ENCODE data around the gene FOXF2.

The FOXF2 gene

DNA sequence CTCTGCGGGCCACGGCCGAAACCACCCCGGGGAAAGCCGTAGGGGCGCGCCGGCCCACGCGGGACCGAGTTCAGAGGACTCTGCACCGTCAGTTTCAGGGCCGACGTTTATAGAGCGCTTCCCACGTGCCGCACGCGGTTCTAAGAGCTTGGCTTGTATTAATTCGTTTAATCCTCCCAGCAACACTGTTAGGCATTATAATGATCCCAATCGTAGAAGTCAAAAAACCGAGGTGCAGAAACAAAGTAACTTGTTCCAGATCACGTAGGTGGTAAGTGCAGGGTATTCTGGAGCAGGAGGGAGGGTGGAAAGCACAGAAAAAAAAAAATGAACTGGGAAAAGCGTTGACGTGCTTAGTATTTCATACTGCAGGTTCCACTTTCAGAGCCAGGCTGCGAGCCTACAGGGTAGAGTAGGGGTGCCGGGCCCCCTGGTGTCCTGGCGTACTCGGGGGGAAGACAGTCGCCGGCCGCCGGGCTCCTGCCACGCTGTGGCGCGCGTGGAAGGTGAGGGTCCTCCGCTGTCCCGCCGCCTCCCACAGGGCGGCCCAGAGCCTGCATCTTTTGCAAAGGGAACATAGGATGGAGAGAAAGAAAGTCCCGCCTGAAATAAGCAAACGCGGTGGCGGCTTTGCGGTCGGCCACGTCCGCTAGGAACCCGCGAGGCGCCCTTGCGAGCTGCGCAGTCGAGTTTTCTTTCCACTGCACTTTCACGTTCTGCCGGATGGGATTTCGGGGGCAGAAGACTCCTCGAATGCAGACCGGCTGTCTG, 10.2 kb upstream of the FOXF2 start:
- no peak for FAIRE-seq

DNA sequence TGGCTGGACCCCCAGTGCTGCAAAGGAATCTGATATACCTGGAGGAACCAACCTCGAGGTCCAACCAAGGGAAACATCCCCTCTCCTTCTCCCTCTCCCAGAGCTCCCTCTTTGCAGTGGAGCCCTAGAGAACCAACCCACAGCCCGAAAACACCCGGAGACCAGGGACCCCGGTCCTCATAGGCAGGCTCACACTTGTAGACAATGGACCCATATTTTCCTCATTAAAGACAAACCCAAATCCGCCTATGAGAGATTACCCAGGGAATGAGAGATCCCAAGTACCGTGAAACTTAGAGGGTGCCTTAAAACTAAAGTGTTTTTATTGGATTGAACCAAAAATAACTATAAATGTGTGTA, 9.6 kb upstream of the FOXF2 start:
- no peak for FAIRE-seq

DNA sequence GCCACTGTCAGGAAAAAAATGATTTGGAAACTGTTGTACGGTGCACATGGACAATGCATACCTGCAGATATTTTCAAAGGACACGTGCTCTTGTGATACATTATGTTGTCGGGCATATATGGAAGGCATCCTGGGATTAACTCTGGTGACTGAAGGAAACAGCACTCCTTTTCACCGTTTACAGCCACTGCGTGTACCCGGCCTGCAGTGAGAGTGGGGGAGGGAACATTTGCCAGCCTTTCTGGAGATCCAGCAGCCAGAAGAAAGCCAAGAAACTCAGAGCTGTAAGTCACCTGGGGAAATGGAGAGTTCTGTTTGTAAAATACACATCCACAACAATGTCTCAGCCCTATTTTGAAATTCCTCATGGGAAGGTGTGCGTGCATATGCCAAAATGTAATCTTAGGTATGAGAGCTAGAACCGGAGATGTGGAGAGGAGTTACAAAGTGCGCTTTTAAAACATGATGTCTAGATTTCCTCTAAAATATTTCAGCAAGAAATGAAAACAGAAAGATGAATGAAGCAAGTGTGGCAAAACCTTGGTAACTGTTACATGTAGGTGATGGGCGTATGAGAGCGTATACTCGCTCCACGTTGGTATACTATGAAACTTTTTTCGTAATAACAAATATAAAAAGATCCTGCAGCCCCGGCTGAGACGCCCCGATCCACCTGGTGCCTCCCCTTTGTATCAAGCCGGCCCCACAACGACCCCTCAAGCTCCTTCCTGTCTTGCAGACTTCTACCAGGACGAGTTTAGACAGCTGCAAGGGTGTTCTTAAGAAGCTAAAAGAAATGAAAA, 8.6 kb upstream of the FOXF2 start:
- no peak for FAIRE-seq

DNA sequence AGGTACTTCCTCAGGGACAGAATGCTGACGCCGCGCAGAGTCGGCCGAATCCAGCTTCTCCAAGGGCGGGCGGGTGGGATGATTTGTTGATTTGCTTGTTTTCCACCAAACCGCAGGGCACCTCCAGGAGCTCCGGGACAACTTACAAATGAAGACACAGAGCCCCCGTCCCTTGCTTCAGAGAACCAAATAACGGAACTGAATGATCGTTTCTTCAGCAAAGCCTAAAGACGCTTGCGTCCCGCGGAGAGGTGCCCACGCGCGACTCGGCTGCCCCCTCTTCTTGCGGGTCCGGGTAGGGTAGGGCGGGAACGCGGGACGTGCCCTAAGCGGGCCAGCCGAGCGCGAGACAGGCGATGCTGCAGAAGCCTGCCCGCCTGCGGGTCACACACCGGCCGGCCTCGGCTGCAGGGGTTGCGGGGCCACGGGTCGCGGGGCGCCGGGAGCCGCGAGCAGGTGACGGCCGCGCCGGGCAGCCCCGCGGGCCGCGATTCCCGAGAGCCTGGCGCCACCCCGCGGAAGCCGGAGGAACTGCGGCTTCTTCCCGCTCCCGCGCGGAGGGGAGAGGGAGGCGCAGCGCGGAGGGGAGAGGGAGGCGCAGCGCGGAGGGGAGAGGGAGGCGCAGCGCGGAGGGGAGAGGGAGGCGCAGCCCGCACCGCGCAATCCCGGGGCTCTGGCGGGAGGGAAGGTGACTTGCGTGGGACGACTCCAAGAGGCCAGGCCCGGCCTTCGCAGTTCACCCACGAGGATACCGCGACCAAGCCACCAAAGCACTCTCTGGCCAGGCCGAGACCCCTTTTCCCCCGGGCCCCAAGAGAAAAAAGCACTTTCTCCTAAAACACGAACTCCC, 7.7 kb upstream of the FOXF2 start:
- FAIRE-seq: no peak

DNA sequence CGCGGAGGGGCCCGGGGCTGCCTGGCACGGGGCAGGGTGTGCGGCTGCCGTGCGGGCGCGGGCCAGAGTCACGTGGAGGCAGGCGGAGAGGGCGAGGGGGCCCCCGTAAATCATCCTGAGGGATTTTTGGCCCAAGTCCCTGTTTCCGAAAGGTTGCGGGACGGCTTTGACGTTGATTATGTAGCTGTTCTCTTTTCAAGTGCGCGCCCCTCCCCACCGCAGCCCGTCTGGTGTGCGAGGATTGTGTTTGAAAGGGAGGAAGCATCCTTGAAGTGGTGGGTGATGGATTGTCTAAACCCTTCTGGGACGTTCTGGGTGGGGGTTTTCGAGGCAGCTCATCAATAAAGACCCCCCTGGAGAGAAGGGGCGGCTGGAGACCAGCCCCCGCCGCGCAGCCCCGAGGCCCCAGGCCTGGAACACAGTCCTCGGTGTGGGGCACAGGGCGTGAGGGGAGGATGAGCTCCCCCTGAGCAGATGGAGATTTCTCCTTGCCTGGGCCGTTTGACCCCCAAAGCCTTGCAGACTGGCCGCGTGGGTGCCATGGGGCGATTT, 7.0 kb upstream of the FOXF2 start:
- no peak for FAIRE-seq

DNA sequence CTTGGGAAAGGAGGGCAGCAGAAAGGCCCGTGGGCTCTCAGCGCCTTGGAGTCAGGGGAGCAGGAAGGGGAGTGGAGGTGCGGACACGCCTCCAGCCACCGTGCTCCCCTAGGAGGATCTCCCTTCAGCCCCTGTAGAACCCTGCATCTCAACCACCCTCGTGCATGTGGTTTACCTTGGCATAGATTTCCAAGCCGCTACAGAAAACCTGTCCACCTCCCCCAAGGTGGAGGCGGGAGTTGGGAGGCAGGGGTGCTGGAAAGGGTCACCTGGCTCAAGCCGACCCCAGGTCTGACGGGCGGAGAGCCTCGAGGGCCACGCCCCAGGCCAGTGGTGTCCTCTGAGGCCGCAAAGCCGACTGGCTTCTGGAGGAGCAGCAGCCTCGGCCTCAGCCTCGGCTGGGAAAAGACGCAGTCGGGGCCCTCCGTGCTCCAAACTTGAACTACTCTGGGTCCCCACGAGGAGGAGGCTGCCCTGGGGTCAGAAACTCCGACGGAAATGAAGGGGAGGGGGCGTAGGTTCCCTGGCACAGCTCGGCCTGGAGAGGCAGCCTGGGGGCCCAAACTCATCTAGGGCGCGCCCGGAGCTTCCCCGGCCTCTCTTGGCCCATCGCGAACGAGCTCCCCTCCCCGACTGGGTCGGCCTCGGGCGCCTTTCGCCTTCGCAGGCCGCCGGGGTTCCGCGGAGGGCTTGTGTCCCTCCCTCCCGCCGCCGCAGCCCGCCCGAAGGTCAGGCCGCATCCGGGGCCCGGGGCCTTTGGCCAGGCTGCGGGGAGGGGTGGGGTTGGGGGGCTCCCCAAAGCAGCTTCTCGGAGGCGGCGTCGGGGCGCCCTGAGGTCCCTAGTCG, 6.3 kb upstream of the FOXF2 start:
- FAIRE-seq: no peak

DNA sequence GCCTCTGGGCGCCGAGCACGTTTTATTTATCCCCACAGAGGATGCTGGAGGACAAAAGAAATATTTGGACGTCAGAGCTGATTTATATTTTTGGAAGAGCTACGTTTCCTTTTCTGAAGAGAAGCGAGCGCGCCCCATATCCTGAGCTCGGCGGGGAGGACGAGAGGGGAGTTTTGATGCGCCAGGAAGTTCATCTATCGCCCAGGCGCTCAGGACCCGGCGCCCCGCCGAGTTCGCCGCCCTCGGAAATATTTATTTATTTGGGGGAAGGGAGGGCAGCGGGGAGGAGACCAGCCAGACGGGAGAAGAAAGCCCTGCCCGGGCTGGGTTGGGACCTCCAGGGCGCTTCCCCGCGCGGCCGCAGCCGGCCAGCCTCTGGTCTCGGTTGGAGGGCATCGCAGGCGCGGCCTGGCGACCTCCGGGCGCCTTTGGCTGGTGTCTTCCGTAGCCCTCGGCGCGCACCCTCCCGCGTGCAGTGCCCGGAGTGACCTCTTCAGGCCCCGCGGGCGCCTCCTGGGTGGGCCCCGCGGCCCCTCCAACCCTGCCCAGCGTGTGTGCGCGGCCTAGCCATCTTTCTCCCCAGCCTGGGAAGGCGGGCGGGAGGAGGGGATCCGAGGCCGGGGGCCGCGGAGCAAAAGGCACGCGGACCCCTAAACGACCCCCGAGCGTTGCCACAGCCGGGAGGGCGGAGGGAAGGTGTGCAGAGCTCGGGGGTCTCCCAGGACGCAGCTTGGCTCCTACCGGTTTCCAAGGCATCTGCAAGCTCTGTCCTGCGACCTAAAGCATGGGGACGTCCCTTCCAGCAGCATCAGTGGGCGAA, 5.4 kb upstream of the FOXF2 start:
- no peak for FAIRE-seq

DNA sequence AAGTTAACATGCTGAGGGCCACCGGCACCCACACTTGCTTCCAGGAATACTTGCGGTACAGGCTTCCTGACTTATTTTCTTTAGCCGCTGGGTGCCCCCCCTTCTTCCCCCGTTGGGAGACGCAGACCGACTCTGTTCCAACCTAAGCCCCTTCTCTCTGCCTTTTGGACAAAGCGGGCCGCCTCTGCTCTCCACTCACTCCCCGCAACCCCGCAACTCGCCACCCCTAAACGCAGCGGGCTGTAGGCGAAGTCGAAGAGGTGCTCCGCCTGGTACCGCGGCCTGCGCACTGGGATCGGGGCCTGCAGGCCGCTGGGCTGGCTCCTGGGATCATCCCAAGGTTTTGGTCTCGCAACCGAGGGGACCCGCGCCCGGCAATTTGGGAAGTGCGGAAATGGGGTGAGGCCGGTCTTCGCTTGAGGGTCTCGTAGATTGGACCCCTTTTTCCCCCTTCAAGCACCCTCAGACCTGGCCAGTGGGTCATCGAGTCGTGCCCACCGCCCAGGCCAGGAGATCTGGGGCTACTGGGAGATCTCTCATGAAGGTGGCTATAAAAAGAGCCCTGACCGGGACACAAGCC, 4.7 kb upstream of the FOXF2 start:
- no peak for FAIRE-seq

DNA sequence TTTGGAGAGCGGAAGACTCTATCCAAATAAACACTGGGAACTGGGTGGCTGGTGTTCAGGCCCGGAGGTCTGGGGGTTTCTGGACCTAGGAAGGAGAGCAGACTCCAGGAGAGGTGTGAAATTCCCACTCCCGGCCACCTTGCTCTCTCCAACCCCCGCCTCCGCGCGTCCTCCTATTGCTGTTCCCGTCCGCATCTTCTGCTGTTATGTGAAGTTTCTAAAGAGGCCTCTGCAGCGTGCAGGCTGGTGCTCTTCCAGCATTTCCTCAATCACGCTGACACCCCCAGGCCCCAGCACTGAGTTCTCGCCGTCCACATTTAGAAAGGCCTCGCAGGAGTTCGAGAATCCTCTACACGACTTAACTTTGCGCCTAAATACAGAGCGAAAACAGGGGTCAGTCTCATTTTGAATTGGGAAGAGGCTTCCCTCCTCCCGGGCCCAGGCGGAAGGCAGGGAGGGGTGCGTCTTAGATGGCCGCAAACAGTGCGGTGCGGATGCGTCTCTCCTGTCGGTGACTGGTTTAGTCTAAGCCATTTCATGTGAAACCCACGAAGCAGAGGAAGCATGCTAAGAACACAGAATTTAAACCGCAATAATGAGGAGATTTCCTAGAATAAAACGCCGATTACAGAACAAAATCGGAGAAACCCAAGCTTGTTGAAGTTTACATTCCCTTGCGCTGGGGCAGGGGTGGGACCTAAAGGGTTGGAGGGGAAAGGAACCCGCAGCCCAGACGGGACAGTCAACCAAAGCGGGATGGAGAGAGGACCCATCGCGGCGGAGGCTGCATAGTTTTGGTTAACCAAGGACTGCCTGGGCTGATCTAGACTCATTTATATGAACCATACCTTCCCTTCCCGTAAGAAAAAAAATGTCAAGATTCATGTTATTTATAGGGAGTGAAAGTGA, 4.0 kb upstream of the FOXF2 start:
- no peak for FAIRE-seq

DNA sequence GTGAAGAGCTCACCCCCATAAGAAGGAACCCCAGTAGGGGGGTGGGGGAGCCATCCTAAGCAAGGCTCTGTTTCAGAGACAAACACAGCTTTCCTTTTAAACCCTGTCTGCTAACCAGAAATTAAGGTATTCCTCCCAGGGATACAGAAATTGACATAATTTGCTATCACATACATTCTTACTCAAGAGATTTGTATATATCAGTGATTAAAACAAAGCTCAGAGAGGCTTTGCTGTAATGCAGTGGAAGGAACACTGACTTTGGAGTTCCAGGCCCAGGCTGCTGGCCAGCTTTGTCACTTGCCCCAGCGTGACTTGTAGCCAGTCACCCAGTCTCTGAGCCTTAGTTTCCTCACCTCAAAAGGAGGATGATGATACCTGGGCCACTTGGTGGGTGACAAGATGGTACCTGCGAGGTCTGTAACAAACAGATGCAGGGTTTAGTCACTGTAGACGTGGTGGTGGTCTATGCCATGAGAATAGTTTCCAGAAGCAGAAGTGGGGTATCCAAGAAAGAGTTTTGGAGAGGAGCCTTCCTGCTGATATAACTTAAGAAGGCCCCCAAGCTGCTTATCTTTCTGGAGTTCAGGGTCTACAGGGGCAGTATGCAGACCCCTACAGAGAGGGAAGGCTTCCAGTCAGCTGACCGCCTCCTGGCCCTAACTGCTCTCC, 3.2 kb upstream of the FOXF2 start:
- no peak for FAIRE-seq

DNA sequence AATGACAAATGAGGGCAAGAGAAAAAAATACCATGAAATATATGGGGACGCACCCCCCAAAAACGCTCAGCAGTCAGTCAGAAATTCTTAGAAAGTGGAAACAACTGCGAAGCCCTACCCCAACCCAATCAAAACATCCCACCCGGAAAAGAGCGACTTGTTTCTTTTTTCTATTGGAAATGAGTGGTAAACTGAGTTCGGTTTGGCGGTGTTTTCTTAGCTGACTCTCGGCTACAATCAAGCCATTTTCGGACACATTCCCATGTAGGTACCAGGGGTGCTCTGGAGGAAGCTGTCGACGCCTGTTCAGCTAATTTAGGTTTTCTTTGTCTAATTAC, 1.9 kb upstream of the FOXF2 start:
- no peak for FAIRE-seq

DNA sequence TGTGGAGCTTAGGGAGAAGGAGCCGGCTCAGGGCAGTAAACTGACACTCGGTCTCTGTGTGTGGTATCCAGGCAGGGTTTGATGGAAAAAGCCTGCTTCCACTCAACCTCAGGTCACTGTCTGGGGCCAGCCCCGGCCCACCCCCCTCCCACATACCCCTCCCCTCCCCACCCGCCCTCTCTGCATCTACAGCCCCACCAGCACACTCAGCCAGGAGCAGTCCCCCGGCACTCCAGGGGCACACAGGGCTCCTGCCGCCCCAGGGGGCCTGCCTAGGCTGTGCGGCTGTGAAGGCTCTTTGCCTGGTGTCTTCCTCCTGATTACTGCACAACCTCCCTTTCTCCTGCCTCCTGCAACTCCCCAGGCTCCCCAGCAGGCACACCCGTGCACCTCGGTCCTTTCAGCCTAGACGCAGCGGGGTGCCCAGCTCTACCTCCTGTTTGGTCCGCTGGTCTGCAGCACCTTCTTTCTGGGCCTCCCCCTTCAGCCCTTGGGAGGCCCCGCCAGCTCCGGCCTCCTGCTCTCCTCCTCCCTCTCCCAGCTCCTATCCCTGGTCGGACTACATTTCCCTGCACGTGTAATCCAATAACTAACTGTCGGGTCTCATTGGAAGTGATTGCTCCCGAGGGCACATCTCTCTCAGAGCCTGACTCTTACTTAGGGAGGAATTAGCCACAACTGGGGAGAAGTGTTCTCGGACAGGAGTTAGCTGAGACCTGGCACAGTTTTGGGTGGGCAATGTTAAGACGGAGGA, 1.3 kb upstream of the FOXF2 start:
- no peak for FAIRE-seq

DNA sequence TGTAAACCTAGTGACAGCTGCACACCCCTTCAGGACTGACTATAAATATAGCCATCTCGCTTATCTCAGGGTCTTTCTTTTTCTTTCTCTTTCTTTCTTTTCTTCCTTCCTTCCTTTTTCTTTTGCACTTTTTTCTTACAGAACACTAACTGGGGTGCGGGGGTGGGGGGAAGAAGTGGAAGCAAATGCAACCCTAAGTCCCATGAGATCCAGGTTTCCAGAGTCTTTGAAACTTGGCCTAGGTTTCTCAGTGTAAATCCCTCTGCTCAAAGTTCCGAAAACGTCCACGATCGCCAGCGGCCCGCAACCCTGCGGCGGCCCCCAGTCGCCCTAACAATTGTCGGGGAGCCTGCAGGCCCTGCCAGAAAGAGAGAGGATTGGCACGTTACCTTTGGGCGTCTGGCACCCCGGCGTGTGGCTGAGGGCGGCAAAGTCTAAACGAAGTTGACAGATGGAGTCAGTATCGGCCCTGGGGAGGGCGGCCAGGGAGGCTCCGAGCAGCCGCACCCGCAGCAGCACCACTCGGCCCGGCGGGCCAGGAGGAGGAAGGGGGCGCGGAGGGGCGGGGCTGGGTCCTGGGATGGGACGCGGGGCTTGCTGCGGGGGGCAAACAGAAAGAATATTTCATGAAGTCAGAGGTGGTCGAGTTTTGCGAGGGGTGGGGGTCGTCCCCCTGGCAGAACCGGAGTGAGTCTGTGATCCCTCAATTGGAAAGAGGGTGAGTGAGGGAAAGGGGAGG, 577 bp upstream of the FOXF2 start:
- FAIRE-seq: no peak

DNA sequence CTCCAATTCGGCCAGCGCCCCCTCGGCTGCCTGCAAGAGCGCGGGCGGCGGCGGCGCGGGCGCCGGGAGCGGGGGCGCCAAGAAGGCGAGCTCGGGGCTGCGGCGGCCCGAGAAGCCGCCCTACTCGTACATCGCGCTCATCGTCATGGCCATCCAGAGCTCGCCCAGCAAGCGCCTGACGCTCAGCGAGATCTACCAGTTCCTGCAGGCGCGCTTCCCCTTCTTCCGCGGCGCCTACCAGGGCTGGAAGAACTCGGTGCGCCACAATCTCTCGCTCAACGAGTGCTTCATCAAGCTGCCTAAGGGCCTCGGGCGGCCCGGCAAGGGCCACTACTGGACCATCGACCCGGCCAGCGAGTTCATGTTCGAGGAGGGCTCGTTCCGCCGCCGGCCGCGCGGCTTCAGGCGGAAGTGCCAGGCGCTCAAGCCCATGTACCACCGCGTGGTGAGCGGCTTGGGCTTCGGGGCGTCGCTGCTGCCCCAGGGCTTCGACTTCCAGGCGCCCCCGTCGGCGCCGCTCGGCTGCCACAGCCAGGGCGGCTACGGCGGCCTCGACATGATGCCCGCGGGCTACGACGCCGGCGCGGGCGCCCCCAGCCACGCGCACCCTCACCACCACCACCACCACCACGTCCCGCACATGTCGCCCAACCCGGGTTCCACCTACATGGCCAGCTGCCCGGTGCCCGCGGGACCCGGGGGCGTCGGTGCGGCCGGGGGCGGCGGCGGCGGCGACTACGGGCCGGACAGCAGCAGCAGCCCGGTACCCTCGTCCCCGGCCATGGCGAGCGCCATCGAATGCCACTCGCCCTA, 963 bp downstream of the FOXF2 start:
- no peak for FAIRE-seq

DNA sequence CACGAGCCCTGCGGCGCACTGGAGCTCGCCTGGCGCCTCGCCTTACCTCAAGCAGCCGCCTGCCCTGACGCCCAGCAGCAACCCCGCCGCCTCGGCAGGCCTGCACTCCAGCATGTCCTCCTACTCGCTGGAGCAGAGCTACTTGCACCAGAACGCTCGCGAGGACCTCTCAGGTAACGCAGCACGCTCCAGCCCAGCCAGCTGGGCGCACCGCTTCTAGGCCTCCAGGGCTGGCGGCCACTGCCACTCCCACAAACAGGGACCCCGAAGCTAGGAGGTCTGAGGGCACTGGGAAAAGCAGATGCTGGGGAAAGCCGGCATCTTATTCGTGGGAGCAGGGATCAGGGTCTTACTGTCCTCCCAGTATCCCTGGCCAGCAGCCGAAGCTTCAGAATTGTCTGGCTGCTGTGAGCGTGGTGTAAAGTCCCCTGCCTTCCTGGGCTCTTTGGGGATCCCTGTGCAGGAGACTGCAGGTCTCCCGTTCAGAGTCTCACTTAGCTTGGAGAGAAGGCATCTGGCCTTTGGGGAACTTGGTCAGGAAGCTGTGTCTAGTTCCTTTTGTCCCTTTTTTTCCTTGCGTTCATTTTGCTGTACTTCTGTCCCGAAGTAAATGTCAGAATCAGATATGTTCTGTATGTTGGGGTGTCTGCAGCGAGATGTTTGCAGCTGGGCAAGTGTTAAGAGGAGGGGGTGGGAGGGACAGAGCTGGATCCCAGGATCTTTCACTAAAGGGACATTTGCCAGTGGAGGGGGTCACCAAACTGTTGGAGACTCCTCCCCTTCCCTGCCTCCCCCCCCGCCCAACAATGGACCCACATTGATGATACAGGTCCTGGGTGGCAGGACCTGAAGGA, 1.8 kb downstream of the FOXF2 start:
- FAIRE-seq: no peak

DNA sequence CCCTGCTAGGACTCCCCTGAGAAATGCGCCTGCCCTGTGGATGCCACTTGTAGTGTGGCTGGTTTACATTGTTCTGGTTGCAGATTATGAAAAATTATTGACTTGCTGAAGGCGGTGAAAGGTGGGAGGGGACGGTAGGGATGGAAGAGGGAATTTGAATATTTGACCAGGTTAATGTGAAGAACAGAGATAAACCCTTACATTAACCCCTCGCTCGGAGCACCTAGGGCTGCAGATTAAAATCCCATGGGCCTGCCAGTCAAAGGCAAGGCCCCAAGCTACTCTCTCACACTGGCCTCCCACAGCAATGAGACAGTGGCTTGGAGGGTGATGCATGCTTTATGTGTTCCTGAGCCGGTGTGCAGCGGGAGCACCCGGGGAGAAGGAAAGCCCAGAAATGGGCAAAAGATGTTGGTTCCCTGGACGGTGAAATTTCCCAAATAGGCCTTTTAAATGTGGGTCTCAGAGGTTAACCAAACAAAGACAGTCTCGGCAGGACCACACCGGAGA, 2.5 kb downstream of the FOXF2 start:
- FAIRE-seq: no peak

Measured in G401.6 (cell line).